ENCODE results near the gene ZNF777. TPM values are rescaled to one million over a fixed set of nuclear protein-coding genes. Genes with fewer than 3 reads are reported as not detected.
"Not testable (repeated sequence)": the region's sequence is repeated elsewhere in the genome, so short reads cannot be mapped to it uniquely, and the experiment has no call there.

Gene ZNF777
- total RNA-seq, 2 experiments from 2014 or later = 19.3 to 19.6 TPM

DNA sequence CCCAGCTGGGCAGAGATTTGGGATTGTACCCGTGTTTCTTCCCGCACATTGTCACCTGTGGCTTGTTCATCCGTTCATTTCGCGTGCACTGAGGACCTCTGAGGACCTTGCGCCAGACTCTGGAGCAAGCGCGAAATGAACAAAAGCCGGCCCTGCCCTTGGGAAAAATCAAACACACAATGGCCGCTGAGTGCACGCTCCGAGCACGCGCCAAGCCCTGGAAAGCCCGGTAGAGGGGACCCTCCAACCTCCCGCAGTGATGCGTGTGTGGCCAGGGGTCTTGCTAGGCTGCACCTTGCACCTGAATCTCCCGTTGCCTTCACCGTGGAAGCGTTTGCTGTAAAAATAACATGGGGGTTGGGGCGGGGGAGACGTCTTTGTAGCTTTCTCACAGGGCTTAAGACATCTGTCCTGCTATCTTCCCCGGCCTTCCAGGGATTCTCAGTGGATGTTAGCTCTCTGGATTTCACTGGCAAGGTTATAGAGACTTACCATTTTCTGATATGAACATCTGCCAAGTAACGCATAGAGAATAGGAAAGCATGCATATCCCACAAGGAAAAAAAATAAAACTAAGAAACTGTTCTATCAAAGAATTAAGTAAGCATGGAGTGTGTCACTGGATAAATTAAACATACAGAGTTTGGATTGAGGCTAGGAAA lies 37.3 kb downstream of the ZNF777 start:
- POLR2A ChIA-PET = interaction anchor here (1.3 kb wide), 1 partner anchor 162 kb away, joined by 9 read pairs; the partner anchor contains the start of gene ZNF783
- CTCF ChIA-PET = interaction anchor here (0.7 to 1.4 kb wide), 2 partner anchors 13 to 35 kb away, joined by 3 to 7 read pairs; no protein-coding TSS in a partner anchor

- CTCF ChIA-PET = interaction anchor here (0.7 to 1.4 kb wide), 6 partner anchors 9 to 202 kb away, joined by 3 to 10 read pairs (median 4); partner anchors contain the start of gene ZNF777
- POLR2A ChIA-PET = interaction anchor here (0.7 to 1.3 kb wide), 2 partner anchors 36 to 161 kb away, joined by 3 to 9 read pairs; partner anchors contain the start of gene ZNF783
These were observed 38.0 kb downstream of the ZNF777 start for GRCh38 chr7:149422914-149423301.

DNA sequence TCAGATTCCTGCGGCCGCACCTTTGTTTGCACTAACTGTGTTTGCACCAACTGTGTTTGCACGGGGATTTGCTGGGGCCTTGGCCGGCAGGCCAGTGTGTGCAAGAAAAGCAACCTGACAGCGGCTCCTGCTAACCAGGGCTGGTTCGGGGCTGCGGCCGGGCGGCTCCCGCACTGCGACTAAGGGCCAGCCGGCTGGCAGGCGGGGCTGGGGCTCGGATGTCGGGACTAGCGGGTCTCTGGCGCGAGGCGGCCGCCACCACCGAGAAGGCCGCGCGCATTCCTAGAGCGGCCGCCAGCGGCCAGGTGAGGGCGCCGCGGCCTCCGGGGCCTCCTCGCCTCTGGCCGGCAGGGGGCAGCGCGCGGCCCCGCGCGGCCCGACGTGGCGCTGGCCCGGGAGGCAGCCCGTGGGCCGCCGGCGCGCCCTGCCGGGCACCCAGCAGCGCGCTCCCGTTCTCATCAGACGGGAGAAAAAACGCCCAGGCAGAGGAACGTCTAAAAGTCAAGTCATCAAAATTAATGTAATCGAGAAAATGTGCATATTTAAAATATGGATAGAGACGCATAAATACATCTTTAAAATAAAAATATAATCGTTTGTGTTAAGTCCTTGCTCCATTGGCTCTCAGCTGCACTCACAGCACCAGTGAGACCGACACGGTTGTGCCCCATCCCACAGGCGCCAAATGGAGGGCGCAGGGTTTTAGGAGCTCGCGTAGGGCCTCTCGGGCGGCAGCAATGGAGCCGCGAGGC lies 38.5 kb downstream of the ZNF777 start:
- POLR2A ChIA-PET = interaction anchor here (0.7 to 1.3 kb wide), 3 partner anchors 37 to 161 kb away, joined by 3 to 9 read pairs (median 5); partner anchors contain the start of gene ZNF783

GRCh38 chr7:149420006-149420405 lies 40.9 kb downstream of the ZNF777 start:
- ChIA-PET CTCF (no interaction called here), POLR2A (no interaction called here)

More for the DNA sequence above, 38.5 kb downstream of the ZNF777 start:
- CTCF ChIA-PET = interaction anchor here (0.7 to 1.4 kb wide), 7 partner anchors 9 to 202 kb away, joined by 3 to 10 read pairs (median 4); partner anchors contain the start of gene ZNF777

- CTCF ChIA-PET = no interaction called here
These were observed 45.3 kb downstream of the ZNF777 start for GRCh38 chr7:149415391-149416071.

DNA sequence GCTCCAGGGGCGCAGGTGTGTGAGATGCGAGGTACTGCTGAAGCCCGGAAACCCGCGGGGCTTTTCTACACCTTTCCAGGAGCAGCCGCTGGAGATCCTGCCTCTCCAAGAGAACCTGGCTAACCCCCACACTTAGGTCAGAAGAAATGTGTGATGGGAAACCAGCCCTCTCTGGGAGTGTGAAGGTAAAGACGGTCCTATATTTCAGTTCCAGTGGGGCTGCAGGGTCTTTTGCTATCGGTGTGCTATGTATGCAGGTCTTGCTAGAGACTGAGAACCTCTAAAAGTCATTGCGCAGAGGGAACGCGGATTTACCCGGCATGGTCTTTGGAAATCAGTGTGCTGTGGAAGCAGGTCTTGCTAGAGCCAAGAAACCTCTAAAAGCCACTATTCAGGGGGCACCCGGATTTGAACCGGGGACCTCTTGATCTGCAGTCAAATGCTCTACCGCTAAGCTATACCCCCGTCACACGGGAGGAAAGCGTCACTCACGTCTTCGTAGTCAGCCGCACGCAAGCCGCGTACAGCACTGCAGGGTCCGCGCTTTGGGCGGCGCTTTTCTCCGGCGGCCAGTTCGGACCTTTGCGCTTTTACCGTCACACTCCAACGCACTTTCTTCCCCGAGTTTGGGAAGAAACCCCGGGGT lies 46.0 kb downstream of the ZNF777 start:
- ChIA-PET CTCF (no interaction called here), POLR2A (no interaction called here)

More at GRCh38 chr7:149415391-149416071, 45.3 kb downstream of the ZNF777 start:
- POLR2A ChIA-PET = no interaction called here

DNA sequence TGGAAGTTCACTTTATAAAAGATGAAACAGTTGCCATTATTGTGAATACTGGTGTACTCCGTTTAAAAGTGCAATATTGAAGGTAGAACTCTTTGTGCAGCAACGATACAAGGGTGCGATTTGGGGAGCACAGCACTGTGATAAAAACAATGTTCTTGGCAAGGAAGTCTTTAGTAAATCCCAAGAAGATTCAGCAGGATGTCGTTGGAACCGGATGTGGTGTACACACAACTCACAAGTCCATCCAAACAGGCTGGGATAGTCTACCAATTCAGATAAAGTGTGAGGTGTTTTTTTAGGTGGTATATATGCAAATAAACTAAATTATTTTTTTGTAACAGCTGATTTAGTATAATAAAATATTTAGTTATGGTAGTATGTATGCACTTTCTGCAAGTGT lies 46.7 kb downstream of the ZNF777 start:
- CTCF ChIA-PET = no interaction called here
- POLR2A ChIA-PET = no interaction called here

- CTCF ChIA-PET, POLR2A ChIA-PET: not testable (repeated sequence)
These were observed 47.8 kb downstream of the ZNF777 start for GRCh38 chr7:149413083-149413482.

DNA sequence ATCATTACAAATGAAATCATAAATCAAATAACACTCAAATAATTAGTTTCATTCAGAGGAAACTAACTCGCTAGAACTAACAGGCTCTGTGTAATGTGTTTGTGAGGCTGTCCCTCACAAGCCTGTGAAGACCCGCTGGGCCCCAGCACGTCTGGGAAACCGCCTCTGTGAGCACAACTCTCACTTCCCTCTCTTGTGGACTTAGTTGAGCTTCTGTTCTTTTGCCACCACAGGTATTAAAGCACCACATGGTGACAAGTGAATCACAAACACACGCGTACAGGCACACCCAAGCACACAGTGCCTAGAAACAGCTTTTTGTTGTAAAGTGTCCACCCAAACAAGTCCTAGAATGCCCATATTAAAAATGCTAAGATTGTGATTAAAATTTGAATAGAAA lies 51.0 kb downstream of the ZNF777 start:
- POLR2A ChIA-PET = no interaction called here
- CTCF ChIA-PET = interaction anchor here (0.6 kb wide), 1 partner anchor 1061 kb away, joined by 4 read pairs; no protein-coding TSS in a partner anchor

DNA sequence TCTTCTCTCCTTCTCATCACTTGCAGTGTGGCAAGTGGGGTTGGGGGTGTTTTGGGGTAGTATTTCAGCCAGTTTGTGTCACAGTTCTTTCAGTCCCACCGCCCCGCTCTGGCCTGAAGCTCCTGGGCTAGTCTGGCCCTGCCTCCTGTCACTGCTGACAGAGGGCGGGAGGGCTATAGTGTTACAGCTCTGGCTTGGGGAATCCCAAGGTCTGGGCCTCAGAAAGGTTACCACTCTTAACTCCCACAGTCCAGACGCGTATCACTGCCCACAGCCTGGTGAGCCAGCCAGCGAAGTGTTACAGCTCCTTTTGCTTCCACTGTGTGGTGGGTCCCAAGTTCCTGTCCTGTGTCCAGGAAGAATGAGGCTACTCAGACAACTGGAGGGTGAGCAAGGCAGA lies 56.0 kb downstream of the ZNF777 start:
- ChIA-PET POLR2A (interaction anchor here (0.5 kb wide), 1 partner anchor 299 kb away, joined by 6 read pairs; no protein-coding TSS in a partner anchor), CTCF (no interaction called here)

- ChIA-PET POLR2A (no interaction called here), CTCF (no interaction called here)
These were observed 56.5 kb downstream of the ZNF777 start for GRCh38 chr7:149404396-149404795.

- ChIA-PET CTCF (no interaction called here), POLR2A (interaction anchor here (0.6 kb wide), 1 partner anchor 22 kb away, joined by 4 read pairs; no protein-coding TSS in a partner anchor)
These were observed 62.6 kb downstream of the ZNF777 start for GRCh38 chr7:149398195-149398820.

- CTCF ChIA-PET = no interaction called here
- POLR2A ChIA-PET = interaction anchor here (0.6 kb wide), 1 partner anchor 21 kb away, joined by 4 read pairs; no protein-coding TSS in a partner anchor
These were observed 63.3 kb downstream of the ZNF777 start for GRCh38 chr7:149397470-149398043.

GRCh38 chr7:149388550-149389335 lies 72.1 kb downstream of the ZNF777 start:
- POLR2A ChIA-PET, CTCF ChIA-PET: not testable (repeated sequence)

DNA sequence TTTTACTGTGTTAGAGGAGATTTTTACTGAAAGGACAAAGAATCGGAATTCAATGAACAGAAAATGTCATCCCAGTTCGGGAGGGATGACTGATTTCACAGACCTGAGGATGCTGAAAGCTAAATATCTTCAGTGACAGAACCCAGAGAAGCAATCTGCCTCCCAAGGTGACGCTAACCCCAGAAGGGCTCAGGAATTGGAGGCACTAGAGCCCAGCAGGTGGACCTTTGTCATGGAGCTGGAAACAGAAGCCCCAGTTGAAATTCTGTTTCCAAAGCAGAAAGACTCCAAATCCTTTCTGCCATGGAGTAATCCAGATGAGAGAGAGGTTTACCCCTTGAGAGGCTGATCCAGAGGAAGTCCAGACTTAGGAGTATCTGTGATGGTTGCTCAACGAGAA lies 74.3 kb downstream of the ZNF777 start:
- CTCF ChIA-PET, POLR2A ChIA-PET: not testable (repeated sequence)

DNA sequence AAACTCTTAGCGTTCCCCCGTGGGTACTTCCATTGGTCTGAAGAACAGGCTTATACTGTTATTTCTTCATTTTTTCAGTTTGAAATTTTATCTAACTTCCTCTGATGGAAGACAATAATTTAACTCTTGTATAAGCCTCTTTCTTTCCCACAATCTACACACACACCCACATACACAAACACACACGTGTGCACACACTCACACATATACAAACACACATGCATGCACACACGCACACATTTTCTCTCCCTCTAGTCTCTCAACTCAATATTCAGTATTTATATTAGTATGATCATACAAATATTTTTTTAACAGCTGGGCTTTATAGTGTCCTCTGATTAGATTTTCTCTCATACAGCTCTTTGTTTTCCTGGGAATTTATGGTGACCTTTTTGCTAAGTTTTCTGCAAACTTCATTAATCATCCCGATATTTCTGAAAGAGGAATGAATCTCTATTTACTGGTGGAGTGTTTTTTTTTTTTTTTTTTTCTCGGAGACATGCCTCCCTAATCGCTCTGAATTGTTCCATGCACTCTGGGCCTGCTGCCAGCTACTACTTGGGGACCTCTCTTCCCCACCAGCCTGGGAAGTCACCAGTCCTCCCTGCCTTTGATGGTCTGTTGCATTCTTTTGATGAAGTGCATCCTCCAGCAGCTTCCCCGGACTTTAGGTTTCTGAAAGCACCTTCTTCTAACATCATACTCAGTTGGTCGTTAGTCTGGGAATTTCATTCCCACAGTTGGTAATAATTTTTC lies 75.5 kb downstream of the ZNF777 start:
- POLR2A ChIA-PET = no interaction called here
- CTCF ChIA-PET = no interaction called here

Measured in activated CD8-positive, alpha-beta memory T cell treated with anti-CD3 and anti-CD28 coated beads for 36 hours (primary cell).